ENCODE data around the gene TOLLIP.
"Not testable (repeated sequence)": the region's sequence is repeated elsewhere in the genome, so short reads cannot be mapped to it uniquely, and the experiment has no call there.

DNA sequence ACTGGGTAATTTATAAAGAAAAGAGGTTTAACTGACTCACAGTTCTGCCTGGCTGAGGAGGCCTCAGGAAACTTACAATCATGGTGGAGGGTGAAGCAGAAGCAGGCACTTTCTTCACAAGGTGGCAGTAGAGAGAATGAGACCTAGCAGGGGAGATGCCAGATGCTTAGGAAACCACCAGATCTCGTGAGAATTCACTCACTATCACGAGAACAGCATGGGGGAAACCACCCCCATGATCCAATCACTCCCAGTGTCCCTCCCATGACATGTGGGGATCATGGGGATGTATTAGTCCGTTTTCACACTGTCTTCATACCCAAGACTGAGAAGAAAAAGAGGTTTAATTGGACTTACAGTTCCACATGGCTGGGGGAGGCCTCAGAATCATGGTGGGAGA, 45.0 kb downstream of the TOLLIP start:
- TF ChIP-seq, protein P1, sequence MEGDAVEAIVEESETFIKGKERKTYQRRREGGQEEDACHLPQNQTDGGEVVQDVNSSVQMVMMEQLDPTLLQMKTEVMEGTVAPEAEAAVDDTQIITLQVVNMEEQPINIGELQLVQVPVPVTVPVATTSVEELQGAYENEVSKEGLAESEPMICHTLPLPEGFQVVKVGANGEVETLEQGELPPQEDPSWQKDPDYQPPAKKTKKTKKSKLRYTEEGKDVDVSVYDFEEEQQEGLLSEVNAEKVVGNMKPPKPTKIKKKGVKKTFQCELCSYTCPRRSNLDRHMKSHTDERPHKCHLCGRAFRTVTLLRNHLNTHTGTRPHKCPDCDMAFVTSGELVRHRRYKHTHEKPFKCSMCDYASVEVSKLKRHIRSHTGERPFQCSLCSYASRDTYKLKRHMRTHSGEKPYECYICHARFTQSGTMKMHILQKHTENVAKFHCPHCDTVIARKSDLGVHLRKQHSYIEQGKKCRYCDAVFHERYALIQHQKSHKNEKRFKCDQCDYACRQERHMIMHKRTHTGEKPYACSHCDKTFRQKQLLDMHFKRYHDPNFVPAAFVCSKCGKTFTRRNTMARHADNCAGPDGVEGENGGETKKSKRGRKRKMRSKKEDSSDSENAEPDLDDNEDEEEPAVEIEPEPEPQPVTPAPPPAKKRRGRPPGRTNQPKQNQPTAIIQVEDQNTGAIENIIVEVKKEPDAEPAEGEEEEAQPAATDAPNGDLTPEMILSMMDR (IDR thresholded peaks at IDR 0.05; ENCODE audit: insufficient read depth, low read length): peak; percentile 9
- TF ChIP-seq, protein P2, sequence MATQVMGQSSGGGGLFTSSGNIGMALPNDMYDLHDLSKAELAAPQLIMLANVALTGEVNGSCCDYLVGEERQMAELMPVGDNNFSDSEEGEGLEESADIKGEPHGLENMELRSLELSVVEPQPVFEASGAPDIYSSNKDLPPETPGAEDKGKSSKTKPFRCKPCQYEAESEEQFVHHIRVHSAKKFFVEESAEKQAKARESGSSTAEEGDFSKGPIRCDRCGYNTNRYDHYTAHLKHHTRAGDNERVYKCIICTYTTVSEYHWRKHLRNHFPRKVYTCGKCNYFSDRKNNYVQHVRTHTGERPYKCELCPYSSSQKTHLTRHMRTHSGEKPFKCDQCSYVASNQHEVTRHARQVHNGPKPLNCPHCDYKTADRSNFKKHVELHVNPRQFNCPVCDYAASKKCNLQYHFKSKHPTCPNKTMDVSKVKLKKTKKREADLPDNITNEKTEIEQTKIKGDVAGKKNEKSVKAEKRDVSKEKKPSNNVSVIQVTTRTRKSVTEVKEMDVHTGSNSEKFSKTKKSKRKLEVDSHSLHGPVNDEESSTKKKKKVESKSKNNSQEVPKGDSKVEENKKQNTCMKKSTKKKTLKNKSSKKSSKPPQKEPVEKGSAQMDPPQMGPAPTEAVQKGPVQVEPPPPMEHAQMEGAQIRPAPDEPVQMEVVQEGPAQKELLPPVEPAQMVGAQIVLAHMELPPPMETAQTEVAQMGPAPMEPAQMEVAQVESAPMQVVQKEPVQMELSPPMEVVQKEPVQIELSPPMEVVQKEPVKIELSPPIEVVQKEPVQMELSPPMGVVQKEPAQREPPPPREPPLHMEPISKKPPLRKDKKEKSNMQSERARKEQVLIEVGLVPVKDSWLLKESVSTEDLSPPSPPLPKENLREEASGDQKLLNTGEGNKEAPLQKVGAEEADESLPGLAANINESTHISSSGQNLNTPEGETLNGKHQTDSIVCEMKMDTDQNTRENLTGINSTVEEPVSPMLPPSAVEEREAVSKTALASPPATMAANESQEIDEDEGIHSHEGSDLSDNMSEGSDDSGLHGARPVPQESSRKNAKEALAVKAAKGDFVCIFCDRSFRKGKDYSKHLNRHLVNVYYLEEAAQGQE (IDR thresholded peaks at IDR 0.05; ENCODE audit: insufficient replicate concordance, low read depth): not testable (repeated sequence)
- not testable (repeated sequence) for TF ChIP-seq POLR2AphosphoS5 (IDR thresholded peaks at IDR 0.05; ENCODE audit: low read depth); GABPA (IDR thresholded peaks at IDR 0.05; ENCODE audit: low read depth); SPI1 (IDR thresholded peaks at IDR 0.05; ENCODE audit: borderline replicate concordance, low read depth)
